ENCODE data around the gene TNFSF18. TPM values are rescaled to one million over a fixed set of nuclear protein-coding genes. Genes with fewer than 3 reads are reported as not detected.
"Not testable (repeated sequence)": the region's sequence is repeated elsewhere in the genome, so short reads cannot be mapped to it uniquely, and the experiment has no call there.

Gene TNFSF18, protein sequence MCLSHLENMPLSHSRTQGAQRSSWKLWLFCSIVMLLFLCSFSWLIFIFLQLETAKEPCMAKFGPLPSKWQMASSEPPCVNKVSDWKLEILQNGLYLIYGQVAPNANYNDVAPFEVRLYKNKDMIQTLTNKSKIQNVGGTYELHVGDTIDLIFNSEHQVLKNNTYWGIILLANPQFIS
- polyA plus RNA-seq (ENCODE audit: insufficient read length in 4 of 4) = under 1 TPM; 0.14 to 0.24 (median 0.18) TPM

- DNase-seq (ENCODE audit: low read depth in 4 of 4, low spot score in 2 of 4) = peak; percentile 7 to 37 (median 26)
Measured at GRCh38 chr1:173050865-173051264, at the start of gene TNFSF18. TSS of gene TNFSF18 (minus strand) at chr1:173050941. CDS start at chr1:173050896, 45 bp downstream.

DNA sequence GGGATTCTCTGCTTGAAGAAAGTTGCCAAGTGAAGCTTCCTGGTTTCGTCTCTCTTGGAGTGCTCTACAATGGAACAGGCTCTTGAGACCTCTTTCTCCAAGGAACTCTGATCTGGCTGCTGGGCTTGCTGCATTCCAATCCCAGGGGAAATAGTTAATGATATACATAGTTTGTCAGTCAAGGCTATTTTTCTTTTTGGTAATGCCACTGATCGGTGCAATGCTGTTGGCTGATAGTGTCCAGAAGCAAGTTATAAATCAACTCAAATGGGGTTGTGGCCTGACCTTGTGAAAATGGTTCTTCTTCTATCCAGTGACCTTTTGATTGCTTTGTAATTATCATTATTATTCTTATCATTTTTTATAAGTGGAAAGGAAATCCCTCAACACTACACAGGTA lies 48.4 kb upstream of the TNFSF18 start:
- no peak for DNase-seq (ENCODE audit: low read depth in 4 of 4, low spot score in 2 of 4)

- DNase-seq (ENCODE audit: low read depth in 4 of 4, low spot score in 2 of 4) = no peak
Measured at GRCh38 chr1:173098117-173098516, 47.4 kb upstream of the TNFSF18 start.

DNA sequence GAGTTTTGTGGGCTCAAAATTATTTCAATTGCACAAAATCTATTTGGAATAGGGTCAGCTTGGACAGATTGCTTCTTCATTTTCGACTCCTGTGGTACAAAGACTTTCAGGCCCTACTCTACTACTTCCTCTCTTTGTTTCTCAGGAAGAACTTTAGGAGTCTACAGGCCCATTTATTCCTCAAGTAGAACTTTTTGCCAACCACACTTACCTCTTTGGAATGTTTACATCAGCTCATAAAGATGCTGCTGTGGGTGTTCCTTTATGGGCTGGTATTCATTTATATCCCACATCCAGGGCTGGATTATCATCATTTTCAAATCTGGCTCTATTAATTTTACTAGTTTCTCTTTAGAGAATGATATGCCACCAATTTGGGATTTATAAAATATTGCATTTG lies 46.3 kb upstream of the TNFSF18 start:
- DNase-seq (ENCODE audit: low read depth in 4 of 4, low spot score in 2 of 4) = no peak

- no peak for DNase-seq (ENCODE audit: low read depth in 4 of 4, low spot score in 2 of 4)
Measured at GRCh38 chr1:173095632-173096031, 44.9 kb upstream of the TNFSF18 start.

- no peak for DNase-seq (ENCODE audit: low read depth in 4 of 4, low spot score in 2 of 4)
Measured at GRCh38 chr1:173094541-173094940, 43.8 kb upstream of the TNFSF18 start.

- DNase-seq (ENCODE audit: low read depth in 4 of 4, low spot score in 2 of 4) = no peak
Measured at GRCh38 chr1:173093691-173094445, 43.1 kb upstream of the TNFSF18 start.

GRCh38 chr1:173084292-173084691 lies 33.6 kb upstream of the TNFSF18 start:
- no peak for DNase-seq (ENCODE audit: low read depth in 4 of 4, low spot score in 2 of 4)

- no peak for DNase-seq (ENCODE audit: low read depth in 4 of 4, low spot score in 2 of 4)
Measured at GRCh38 chr1:173082913-173083312, 32.2 kb upstream of the TNFSF18 start.

- not testable (repeated sequence) for DNase-seq (ENCODE audit: low read depth in 4 of 4, low spot score in 2 of 4)
Measured at GRCh38 chr1:173074217-173074616, 23.5 kb upstream of the TNFSF18 start.

DNA sequence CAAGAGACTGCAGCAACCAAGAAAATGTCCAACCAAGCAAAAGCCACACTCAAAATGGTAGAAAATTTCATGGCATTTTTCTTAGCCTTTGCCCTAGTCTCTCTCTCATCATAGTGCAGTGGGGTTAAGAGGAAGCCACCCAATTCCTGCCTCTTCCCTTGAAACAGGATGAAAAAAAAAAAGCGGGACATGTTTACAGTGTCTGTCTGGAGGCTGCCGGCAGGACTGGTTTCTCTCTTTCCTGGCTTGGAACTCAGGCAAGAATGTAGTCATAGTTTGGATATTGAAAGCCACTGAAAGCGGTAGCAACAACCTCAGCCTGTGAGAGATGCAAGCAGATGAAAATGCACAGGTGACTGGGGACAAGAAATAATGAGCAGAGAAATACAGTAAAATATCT lies 13.3 kb upstream of the TNFSF18 start:
- no peak for DNase-seq (ENCODE audit: low read depth in 4 of 4, low spot score in 2 of 4)

DNA sequence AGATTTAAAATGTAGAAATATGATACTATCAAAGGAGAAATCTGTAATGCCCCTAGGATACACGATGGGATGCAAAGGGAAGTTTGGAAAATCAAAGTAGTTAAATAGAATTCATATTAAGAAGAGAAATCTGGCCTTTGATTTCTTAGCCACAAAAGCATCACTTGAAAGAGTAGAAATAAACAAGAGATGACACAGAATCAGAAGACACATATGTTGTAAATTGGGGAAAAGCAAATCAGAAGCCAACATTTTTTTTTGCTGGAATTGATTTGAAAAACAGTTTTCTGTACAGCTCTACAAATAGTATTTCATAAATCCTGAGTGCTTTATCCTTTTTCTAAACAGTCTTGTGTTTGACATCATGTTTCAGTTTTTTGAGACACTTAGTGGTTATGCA lies 12.4 kb upstream of the TNFSF18 start:
- DNase-seq (ENCODE audit: low read depth in 4 of 4, low spot score in 2 of 4) = no peak

DNA sequence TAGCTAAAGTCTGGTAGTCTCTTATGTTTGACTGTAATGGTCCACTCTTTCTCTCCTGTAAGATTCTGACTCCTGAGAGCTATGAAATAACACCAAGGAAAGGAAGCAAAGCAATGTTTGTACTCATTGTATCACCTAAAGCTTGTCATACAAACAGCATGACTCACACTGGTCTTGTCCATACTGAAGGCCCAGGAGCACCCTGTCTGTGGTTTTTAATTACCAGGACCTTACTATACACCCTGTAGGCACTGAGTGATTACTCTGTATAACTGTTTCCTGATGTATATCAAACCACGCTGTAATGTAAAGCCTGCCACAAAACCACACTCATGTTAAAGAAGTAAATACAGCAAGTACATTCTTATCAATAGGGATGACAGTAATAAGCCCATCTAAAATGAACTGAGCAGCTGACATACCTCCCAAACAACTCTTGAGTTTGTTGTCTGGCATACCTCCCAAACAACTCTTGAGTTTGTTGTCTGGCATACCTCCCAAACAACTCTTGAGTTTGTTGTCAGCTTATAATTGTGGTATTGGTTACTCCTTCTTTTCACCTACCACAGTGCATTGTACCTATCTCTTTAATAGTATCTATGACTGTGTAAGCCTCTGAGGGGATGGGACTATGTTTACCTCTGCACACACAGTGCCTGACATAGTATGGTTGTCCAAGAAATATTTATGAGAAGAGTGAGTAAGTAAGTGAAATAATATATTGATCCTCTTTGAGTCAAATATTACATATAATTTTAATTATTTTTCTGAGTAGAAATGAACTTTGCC lies 11.6 kb upstream of the TNFSF18 start:
- DNase-seq (ENCODE audit: low read depth in 4 of 4, low spot score in 2 of 4) = no peak

- DNase-seq (ENCODE audit: low read depth in 4 of 4, low spot score in 2 of 4) = no peak
Measured at GRCh38 chr1:173058556-173058955, 7.8 kb upstream of the TNFSF18 start.

DNA sequence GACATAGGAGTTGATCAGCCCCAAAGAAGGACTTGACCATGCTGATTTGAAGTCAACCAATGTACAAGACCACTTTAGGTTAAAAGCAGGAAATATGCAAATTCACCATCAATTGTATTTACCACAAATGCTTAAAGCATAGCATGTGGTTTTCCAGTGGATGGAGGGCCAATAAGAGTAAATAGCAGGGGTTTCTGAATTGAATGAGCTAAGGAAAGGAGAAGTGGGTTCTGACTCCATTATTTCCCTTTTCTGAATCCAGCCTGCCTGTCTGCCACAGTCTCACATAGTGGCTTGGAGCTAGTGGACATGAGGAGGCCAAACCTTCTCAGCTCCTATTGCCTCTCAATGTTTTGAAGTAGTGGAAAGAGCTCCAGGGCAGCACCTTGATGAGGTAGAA lies 7.2 kb upstream of the TNFSF18 start:
- no peak for DNase-seq (ENCODE audit: low read depth in 4 of 4, low spot score in 2 of 4)

GRCh38 chr1:173056365-173056764 lies 5.6 kb upstream of the TNFSF18 start:
- no peak for DNase-seq (ENCODE audit: low read depth in 4 of 4, low spot score in 2 of 4)

GRCh38 chr1:173052681-173053196 lies 2.0 kb upstream of the TNFSF18 start:
- no peak for DNase-seq (ENCODE audit: low read depth in 4 of 4, low spot score in 2 of 4)

GRCh38 chr1:173049322-173049633 lies 1.5 kb downstream of the TNFSF18 start:
- DNase-seq (ENCODE audit: low read depth in 4 of 4, low spot score in 2 of 4) = no peak

DNA sequence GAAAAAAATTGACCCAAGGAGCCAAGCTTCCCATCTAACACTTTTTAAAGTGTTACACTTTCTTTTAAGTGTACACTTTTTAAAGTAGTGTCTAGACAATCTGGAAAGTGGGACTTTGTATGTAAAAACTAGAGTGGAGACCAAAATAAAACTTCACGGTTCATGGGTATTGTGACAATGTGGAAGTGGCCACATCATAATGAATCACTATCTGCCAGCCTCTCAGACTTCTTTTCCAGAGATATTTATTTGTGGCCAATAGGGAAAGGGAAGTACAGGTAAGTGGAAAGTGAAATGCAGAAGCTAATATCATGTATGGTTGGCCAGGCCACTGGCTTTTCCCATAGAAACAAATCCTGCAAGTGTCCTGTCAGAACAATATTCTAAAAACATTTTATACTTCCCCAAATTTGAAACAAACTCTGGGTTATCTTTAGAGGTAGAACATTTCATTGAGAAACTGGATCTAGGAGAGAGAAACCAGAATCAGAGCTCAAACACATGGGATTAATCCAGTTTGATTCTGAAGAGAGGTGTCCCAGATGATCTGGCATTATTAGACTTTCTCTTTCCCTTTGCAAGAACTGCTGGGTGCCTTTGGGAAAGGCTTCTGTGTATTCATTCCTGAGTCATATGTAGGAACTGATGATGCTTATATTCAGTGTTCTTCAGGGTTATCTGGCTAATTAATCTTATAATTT lies 2.0 kb downstream of the TNFSF18 start:
- DNase-seq (ENCODE audit: low read depth in 4 of 4, low spot score in 2 of 4) = no peak

DNA sequence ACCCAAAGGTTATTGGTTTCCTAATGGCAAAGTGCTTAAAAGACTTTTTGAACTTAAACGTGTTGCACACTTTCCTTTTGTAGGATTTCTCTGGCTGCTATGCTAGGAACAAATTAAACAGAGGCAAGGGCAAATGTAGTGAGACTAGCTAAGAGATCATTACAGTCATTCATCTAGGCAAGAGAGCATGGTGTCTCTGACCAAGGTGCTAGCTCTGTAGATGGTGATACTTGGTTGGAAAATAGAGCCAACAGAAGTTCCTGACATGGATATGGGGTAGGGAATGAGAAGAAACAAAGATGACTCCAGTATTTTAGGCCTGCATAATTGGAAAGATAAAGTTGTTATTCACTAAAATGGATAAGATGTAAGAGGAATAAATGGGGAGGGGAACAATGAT lies 6.1 kb downstream of the TNFSF18 start:
- no peak for DNase-seq (ENCODE audit: low read depth in 4 of 4, low spot score in 2 of 4)

- no peak for DNase-seq (ENCODE audit: low read depth in 4 of 4, low spot score in 2 of 4)
Measured at GRCh38 chr1:173043253-173043652, 7.5 kb downstream of the TNFSF18 start.
